Coronary artery (tissue), 2 donors: ENCODE results near the gene DDX20.

ENCODE experiments used
- DNase-seq: peaks from one replicate; pipeline ENCODE4 v3.0.0-alpha.2; 2017; ENCODE audit warnings: low spot score
- H3K27ac ChIP-seq, 2 donors: fragments of 200-600 bp; sonication (generic); one replicate each; pipeline ENCODE4 v1.5.1; 2016 to 2019
- H3K4me3 ChIP-seq: fragments of 200-600 bp; sonication (generic); 2 replicates; pipeline ENCODE4 v1.5.1; 2016; ENCODE audit warnings: mild to moderate bottlenecking, moderate library complexity
- TF ChIP-seq, protein P1 (sequence below): fragments of 200-600 bp; sonication (generic); IDR thresholded peaks from one replicate; pipeline ENCODE4 v1.5.1; 2019; ENCODE audit warnings: antibody characterized with exemption

The DDX20 gene

DNA sequence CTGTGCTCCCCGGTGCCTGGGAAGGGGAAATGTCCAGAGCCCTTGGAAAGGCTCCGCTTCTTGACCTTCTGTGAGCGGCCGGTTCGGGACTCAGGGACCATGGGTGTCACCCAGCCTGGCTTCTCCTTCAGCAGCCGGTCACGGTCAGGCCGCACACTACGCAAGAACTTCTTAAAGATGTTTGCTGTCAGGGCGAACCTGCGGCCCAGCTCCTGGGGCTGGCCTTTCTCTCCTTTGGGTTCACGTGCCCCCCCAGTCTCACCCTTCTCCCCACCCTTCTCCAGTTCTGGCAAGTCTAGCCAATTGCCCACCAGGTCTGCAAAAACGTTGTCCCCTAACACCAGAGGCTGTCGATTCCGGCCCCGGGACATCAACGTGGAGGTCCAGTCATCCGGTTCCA lies 28.6 kb upstream of the DDX20 start:
- H3K27ac ChIP-seq = no peak overlapping the region
- TF ChIP-seq, protein P1, sequence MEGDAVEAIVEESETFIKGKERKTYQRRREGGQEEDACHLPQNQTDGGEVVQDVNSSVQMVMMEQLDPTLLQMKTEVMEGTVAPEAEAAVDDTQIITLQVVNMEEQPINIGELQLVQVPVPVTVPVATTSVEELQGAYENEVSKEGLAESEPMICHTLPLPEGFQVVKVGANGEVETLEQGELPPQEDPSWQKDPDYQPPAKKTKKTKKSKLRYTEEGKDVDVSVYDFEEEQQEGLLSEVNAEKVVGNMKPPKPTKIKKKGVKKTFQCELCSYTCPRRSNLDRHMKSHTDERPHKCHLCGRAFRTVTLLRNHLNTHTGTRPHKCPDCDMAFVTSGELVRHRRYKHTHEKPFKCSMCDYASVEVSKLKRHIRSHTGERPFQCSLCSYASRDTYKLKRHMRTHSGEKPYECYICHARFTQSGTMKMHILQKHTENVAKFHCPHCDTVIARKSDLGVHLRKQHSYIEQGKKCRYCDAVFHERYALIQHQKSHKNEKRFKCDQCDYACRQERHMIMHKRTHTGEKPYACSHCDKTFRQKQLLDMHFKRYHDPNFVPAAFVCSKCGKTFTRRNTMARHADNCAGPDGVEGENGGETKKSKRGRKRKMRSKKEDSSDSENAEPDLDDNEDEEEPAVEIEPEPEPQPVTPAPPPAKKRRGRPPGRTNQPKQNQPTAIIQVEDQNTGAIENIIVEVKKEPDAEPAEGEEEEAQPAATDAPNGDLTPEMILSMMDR = no peak
- DNase-seq = peak; percentile 61
- no peak overlapping the region for H3K4me3 ChIP-seq

DNA sequence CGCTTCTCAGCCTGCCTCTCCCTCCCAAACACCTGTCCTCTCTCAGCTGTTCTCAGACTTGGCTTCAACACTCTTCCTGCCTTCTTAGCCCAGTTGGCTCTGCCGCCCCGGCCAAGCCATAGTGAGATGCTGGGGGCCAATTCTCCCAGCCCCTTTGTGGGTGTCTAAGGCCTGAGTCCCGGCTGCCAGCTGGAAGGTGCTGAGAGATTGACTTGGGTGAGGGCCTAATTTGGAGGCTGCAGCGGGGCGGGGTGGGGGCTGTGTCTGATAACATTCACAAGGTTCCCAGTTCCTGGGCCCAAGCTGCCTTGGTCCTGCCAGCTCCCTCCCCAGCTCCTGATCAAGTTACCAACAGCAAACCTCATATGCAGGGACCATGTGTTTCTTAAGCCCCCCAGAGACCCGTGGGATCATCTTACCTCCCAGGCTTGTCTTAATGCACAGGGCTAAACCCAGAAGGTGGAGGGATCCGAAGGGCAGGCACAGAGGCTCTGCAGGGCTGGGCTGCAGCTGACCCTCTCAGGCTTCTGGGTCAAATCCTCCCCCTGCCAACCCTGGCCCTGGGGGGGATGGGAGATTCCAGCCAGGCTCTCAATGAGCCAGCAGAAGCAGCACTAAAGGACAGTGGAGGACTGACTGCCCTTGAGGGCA lies 26.3 kb upstream of the DDX20 start:
- Histone ChIP-seq H3K4me3 (no peak overlapping the region), H3K27ac (no peak overlapping the region)
- peak; percentile 56 for DNase-seq
- TF ChIP-seq, protein P1 = no peak

DNA sequence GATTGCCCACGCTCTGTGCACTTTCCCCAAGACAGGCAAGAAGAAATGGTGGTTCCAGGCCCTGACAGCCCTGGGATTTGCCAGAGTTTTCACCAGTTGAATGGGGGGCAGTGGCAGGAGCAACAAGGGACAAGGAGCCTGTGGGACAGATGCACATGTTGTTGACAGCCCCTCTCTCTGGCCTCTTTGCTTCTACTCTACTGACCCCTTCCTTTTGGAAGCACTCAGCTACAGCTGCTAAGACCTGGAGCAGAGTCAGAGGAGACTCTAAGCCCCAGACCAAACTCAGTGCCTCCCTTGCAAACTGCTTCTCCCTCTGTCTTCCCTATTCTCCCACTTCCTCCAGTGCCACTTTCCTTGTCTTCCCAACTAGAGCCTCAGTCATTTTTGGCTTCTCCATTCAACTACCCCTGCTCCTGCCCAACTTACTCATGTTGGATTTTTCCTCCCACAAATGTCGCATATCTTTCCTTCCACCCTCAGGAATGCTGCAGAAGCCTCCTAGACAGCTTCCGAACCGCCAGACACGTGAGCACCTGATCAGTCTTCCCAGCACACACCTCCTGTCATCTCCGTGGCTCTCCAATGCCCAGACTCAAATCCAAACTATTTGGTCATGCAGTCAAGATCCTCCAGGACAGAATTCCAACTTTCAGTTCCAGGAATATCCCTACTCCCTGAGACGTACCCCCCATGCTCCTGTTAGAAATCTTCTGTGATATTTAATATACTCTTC lies 25.6 kb upstream of the DDX20 start:
- Histone ChIP-seq H3K4me3 (no peak overlapping the region), H3K27ac (no peak overlapping the region)
- TF ChIP-seq, protein P1 = no peak
- DNase-seq = peak; percentile 33

DNA sequence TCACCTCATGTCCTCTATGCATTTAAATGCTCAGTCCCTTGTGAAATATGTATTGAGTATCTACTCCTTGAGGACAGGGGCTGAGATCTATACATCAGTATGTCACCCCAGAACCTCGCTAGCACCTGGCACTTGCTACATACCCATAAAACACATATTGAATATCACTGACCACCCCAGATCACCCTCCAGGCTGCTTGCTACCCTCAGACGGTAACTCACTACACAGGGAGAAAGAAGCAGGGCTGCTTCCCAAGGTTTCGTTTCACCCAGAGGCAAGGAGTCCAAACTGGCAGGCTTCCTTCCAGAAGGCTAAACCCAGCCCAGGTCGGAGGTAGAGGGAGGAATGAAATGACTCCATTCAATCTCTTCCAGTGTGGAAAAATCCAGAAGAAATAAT lies 25.0 kb upstream of the DDX20 start:
- peak; percentile 40 for DNase-seq
- Histone ChIP-seq H3K4me3 (no peak overlapping the region), H3K27ac (no peak overlapping the region)
- TF ChIP-seq, protein P1 = no peak

DNA sequence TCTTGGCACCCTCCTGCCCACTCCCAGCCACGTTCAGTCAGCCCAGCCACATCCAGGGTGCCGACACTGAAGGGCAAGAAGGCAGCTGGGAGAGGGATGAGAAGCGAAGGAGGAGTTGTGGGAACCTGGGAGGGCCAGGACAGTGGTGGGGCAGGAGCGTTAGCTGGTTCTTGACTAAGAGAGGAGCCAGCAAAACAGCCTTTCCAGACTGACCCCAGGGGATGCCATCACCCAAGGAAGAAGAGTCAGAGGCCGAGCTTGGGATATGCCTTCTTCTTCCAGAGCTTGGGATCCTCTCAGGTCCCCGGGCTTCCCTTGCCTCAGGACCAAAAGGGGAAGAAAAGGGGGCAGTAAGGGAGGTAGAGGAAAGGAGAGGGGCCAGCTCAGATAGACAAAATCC lies 23.7 kb upstream of the DDX20 start:
- TF ChIP-seq, protein P1 = no peak
- DNase-seq = peak; percentile 59
- no peak overlapping the region for H3K27ac ChIP-seq
- no peak overlapping the region for H3K4me3 ChIP-seq

DNA sequence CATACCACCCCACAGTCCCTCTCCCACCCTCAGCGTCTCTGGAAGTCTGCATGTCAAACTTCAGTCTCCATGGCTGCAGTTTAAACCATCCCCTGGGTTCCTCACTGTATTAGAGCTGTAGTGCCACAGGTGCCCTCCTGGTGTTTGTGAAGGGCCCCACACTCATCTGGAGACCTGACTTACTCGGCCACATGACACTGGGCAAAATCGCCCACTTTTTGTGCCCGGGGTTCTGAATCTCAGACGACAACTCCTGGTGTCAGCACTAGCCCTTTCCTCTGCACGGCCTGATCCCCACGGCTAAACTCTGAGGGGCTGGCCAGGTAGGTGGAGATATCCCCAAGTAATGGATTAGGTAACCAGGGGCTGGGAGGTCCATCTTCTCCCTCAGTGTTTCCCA lies 23.0 kb upstream of the DDX20 start:
- DNase-seq = peak; percentile 68
- TF ChIP-seq, protein P1 = no peak
- Histone ChIP-seq H3K4me3 (no peak overlapping the region), H3K27ac (peak overlapping the region in 1 of 2 donors; percentile 80)
